HG03175 (cell line): ENCODE data around the gene DHX34.
"Not testable (repeated sequence)": the region's sequence is repeated elsewhere in the genome, so short reads cannot be mapped to it uniquely, and the experiment has no call there.

ENCODE experiments used
- ATAC-seq: cut with Tn5 transposase; IDR thresholded peaks from one replicate; pipeline ENCODE4 v1.9.1; 2021; ENCODE audit warnings: mild to moderate bottlenecking, moderate library complexity; ENCODE audit not compliant: unreplicated experiment

DHX34 gene

GRCh38 chr19:47365455-47365854, 16.3 kb downstream of the DHX34 start:
- not testable (repeated sequence) for ATAC-seq

DNA sequence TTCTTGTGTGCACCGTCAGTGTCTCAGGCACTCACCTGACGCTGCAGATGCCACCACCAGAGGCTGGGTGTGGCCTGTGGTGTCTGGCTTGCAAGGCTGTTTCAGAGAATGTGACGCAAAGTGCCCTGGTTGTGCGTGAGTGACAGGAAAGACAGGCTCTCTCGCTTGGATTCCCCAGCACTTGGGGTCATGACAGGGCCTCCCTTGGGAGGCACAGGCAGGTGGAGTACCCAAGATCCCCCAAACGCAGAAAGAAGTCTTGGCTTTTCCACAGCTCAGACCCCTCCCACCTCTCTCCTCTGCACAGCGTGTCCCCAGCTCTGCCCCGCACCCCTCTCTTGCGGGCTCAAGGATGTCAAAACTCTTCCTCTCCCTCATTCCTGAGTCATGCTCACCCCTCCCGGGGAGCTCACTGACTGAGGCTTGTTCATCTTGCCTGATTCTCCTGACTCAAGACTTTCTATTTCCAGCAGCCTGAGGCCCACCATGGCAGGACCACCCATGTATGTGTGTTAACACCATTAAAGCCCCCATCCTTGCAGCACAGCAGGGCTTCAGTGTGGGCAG, 21.0 kb downstream of the DHX34 start:
- ATAC-seq = no peak

- ATAC-seq = no peak
These were observed 22.1 kb downstream of the DHX34 start for GRCh38 chr19:47371261-47371660.

- ATAC-seq = no peak
These were observed 23.5 kb downstream of the DHX34 start for GRCh38 chr19:47372603-47373002.

- ATAC-seq = no peak
These were observed 24.4 kb downstream of the DHX34 start for GRCh38 chr19:47373246-47374240.

- ATAC-seq = no peak
These were observed 26.0 kb downstream of the DHX34 start for GRCh38 chr19:47374876-47375693.

- no peak for ATAC-seq
These were observed 26.8 kb downstream of the DHX34 start for GRCh38 chr19:47375694-47376588.

DNA sequence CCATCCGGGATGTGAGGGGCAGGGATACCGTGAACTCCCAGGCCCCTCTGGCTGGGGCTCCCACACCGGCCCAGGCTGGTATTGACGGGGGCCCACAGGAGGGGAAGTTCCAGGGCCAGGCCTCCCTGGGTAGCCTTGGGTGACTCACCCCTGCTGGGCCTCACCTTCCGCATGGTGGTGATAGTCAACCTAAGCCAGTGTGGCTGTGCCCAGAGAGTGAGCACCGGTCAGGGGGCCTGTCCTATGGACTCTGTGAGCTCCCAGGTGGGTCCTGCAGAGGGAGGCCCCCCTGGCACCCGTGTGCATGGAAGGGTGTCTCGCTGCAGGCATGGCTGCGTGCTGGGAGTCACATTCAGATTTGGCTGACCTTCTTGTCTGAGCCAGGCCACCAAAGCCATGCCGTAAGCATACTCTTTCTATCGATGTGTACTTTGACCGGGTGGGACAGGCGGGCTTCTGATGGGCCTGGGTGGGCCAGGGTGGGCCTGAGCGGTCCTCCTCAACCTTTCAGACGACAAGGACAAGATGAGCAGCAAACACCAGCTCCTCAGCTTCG, 27.6 kb downstream of the DHX34 start:
- no peak for ATAC-seq

GRCh38 chr19:47377208-47377701, 28.1 kb downstream of the DHX34 start:
- ATAC-seq = no peak

DNA sequence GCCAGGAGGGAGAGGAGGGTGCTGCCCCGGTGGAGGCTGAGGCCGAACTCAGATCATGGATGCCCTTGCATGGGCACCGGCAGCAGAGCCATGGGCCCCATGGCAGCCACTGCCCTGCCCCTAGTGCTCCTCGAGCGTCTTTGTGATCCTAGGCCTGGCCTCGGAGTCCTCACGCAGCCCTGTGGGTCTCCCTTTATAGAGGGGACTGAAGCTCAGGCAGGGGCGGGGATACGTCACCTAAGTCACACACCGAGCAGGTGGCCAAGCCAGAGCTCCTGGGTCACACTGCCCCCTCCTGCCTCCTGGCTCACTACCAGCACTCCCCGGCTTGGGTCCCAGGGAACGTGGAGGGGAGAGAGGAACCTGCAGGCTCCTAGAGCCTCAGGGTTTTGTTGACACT, 28.7 kb downstream of the DHX34 start:
- no peak for ATAC-seq

DNA sequence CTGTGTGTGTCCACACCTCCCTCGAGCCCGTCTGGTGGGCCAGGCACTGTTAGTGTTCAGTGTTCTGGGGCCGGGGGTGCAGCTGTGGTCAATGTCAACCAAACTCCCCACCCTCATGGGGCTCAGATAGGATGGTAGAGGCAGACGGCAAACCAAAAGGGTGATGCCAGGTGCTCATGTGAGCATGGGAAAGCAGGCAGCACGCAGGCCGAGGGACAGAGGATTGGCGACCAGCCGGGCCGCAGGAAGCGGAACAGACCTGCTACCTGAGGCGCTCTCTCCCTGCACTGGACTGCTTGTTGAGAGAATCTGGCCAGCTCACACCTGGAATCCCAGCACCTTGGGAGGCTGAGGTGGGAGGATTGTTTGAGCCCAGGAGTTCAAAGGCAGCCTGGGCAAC, 29.1 kb downstream of the DHX34 start:
- ATAC-seq = no peak

DNA sequence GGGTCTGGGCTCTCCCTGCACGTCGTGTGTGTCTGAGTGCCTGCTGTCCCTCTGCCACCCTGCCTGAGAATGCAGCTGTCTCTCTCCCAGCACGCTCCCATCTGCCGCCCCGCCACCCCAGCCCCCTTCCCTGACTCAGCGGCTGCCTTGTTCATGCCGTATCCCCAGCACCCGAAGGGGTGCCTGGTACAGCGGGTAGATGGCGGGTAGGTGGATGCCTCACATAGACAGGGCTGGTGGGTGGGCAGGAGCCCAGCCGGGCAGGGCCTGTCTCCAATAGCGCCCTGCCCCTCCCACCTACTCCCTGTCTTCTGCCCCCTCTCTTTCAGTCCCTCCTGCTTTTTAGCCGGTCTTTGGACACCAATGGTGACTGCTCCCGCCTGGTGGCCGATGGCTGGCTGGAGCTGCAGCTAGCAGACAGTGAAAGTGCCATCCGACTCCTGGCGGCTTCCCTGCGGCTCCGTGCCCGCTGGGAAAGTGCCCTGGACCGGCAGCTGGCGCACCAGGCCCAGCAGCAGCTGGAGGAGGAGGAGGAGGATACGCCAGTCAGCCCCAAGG, 30.3 kb downstream of the DHX34 start:
- ATAC-seq = no peak

GRCh38 chr19:47380559-47380958, 31.4 kb downstream of the DHX34 start:
- ATAC-seq = no peak

- ATAC-seq = no peak
These were observed 32.0 kb downstream of the DHX34 start for GRCh38 chr19:47381121-47381520.

DNA sequence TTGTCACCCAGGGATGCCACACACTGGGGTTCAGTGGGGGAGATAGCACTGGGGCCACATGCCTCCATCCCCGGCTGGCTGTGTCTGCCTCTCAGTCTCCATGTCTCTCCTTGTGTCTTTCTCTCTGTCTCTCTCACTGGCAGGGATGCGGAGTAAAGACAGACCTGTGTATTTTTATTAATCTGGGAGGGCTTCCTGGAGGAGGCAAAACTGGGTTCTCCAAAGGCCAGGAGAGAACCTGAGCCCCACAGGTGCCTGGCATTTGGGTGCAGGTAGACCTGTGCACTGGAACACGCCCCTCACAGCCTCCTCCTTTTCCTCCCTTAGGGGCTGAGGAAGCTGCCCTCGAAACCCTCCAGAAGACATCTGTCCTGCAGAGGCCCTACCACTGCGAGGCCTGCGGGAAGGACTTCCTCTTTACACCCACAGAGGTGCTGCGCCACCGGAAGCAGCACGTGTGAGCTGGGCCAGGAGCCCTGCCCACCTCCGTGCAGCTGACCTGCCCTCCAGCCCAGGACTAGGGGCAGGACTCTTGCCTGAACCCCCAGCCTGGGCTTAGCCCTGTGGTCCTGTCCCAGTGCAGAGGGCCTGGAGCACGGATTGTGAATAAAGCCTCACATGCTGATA, 32.7 kb downstream of the DHX34 start:
- no peak for ATAC-seq

DNA sequence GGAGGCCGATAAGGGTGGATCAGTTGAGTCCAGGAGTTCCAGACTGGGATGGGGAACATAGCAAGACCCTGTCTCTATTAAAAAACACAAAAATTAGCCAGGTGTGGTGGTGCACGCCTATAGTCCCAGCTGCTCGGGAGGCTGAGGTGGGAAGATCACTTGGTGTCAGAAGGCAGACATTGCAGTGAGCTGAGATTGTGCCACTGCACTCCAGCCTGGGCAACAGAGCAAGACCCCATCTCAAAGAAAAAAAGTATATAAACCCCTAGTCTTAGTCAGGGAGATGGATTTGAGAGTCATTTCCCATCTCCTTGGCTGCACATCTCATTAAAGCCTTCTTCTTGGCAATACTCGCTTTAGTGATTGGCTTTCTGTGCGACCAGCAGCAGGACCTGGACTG, 34.8 kb downstream of the DHX34 start:
- ATAC-seq = not testable (repeated sequence)

GRCh38 chr19:47384533-47384932, 35.4 kb downstream of the DHX34 start:
- ATAC-seq = not testable (repeated sequence)

- not testable (repeated sequence) for ATAC-seq
These were observed 37.5 kb downstream of the DHX34 start for GRCh38 chr19:47386582-47386981.

GRCh38 chr19:47387623-47388022, 38.5 kb downstream of the DHX34 start:
- not testable (repeated sequence) for ATAC-seq
